ENCODE results near the gene TXNDC15.

The TXNDC15 gene

DNA sequence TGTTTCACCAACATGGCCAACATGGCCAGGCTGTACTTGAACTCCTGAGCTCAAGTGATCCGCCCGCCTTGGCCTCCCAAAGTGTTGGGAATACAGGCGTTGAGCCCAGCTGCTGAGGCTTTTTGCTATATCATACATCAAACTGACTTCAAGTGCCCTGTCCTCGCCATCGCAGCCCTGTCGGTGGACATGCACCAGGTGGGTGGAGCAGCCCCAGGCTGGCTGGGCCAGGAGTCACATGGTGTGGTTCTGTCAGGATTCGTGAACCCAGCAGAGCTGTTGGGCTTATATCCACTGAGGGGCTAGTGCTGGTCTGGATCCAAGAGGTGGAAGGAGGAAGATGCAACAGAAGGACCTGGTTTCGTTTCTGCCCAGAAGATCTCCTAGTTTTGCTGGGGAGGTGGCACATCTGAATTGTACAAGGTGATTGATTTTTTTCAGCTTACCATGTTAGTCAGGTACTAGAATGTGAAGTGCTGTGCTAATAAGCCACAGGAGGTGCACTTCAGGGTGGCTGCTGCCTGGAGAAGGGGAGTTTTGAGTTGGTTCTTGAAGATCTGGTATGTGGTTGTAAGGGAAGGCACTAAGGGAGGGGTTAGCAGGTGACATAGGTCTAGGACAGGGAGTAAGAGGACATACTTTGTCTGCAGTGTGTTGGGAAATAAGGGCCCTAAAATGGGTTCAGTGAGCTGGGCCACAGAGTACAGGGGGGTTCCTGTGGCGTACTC, 46.8 kb downstream of the TXNDC15 start:
- no peak for DNase-seq (ENCODE audit: low read depth)

DNA sequence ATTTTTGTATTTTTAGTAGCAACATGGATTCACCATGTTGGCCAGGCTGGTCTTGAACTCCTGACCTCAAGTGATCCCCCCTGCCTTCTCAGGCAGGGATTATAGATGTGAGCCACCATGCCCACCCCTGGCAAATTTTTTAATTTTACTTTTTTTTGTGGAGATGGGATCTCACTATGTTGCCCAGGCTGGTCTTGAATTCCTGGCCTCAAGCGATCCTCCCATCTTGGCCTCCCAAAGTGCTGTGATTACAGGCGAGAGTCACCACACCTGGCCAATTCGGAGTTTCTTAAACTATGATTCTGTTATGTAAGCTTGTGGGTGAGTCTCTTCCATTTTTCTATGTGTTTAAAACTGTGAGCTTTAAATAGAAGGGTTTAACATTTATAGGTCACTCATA, 58.3 kb downstream of the TXNDC15 start:
- DNase-seq (ENCODE audit: low read depth): no peak

DNA sequence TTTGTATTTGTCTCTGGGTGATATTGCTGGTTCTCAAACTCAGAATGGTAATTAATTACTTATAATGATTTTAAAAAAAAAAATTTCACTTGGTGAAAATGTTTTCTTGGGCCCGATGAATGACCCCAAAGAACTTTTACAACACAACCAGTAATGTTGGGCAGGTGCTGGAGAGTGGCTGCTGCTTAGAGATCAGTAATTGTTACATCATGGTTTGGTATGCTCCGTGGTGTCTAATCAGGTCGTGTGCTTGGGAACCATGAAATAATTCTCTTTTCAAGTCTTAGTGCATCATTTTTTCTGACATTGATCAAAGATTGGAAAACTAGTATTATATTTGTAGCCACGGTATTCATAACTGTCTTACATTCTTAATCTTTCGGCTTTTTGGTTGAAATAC, 60.0 kb downstream of the TXNDC15 start:
- no peak for DNase-seq (ENCODE audit: low read depth)

DNA sequence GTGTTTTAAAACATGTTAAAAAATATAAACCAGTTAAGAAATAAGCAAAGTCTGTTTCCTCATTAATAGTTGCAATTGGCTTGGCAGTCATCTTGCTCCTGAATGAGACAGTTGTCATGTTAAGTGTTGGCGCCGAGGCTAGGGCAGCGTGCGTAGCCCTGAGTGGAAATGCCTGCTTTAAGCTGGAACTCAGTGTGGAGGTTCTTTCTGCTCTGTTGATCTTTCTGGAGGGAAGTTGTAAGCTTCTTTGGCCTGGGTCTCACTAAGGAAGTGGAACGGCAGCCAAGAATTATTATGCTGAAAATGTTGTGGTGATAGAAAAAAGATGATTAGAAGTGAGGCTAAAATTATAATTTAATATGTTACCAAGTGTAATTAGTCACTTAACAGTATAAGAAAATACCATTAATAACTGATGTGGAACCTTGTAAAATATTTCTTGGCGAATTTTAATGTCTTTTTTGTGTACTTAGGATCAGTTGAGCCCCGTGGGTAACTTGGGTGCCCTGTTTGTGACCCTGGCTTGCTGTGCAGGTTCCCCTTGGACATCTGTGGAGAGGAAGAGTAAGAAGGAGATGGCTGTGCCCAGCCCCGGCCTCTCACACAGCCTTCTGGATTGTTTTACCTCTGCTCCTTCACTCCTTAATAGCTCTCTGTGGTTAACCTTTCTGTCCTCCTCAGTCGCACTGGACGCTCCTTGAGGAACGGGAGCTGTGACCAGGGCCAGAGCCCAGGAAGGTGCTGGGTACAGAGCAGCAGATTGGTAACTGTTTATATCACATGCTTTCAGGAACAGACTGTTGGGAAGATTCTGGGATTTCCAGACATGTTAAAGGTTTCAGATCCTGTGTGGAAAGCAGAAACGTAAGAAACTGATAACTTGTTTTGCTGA, 61.8 kb downstream of the TXNDC15 start:
- no peak for DNase-seq (ENCODE audit: low read depth)

DNA sequence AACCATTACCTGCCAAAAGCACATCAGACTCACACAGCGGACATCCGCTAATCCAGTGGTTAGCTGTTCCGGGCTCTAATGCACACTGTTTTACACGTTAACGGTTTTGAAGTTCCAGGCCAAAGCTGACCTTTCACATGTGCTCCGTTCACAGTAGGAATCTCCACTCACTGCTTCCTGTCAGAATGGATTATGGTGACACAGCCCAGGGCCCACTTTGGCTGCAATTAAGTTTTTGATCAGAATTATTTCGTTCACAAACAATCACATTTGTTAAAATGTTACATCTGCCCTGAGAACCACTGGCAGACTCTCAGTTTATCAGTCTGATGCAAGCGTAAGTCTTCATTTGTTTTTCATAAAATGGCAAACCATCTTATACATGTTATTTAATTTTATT, 63.4 kb downstream of the TXNDC15 start:
- no peak for DNase-seq (ENCODE audit: low read depth)

DNA sequence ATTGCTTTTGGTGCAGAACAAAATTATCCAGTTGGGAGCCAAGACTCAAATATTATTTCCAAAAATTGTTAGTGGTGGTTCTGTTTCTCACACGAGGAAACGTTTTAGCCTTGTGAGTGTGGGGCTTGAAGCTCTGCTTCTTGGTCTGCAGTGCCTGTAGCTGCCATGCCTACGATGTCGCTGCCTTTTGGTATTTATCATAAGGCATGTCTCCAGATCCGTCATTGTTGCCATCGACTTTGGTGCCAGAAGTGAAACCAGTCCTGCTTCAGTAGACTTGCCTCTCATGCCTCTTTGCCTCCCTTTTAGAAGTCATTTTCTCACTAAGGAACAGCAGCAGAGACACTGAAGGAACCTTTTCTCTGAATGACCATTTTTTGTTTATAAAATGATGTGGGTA, 63.9 kb downstream of the TXNDC15 start:
- no peak for DNase-seq (ENCODE audit: low read depth)

DNA sequence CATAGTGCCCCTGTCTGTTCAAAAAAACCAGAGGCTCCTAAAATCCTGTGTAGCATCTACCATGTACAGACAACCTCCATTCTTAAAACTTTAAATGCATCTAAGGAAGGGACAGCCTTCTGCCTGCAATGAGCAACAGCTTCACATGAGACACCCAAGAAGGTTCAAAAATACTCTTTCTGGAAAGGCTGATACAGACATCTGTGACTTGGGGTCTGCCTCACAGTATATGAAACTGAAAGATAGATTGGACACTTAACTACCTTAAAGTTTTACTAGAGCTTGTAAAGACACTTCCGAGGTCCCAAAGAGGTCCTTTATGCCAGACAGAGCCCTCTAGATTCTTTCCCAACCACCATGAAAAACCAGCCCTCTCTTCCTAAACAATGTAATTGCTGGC, 65.3 kb downstream of the TXNDC15 start:
- no peak for DNase-seq (ENCODE audit: low read depth)

DNA sequence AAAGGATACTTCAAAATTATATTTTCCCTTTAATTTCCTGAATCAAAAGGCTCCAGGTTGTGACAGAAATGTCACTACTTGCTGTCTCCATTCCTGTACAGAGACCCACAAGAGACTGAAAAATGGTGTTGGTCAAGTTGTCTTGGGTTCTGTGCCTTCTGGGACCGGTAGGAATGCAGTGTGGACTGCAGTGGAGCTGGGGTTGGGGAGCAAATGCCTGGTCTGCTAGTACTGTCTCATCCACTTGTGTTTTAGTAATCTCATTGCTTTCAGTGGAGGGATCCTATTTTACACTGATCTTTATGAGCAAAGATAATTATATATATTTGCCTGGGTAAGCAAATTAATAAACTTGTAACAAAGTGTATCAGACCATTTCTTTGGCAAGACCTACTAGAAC, 69.4 kb downstream of the TXNDC15 start:
- DNase-seq (ENCODE audit: low read depth): no peak

DNA sequence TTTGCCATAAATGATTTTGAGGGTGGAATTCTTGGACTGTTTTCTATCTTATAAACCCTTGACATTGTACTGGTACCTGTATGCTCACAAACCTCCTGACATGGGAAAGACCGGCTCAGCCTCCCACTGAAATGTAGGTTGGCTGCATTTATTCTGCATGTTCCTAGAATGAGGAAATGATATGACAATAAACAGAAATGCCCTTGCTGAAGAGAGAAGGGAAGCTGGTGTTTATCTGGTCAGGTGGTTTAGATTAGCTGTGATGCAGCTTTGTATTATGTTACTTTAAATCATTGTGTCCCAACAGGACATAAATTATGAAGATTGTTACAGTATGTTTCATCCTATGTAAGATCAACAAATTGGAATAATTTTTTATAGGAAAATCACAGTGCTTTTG, 70.5 kb downstream of the TXNDC15 start:
- no peak for DNase-seq (ENCODE audit: low read depth)

DNA sequence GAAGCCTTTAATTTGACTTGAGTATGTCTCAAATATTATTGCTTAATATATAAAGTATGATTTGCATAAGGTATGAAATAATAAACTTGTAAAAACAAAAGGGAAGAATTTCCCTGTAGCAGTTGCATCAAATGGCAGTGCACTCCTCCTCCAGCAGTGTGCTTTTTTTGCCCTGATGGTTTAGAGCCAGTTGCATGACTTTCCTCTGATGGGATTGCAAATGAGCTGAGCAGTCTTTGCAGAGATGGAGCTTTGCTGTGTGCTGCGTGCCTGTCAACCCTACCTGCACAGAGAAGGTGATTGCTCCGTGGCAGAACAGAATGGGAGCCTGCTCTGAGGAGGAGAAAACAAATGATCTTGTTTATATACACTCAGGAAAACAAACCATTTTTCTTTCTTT, 70.9 kb downstream of the TXNDC15 start:
- no peak for DNase-seq (ENCODE audit: low read depth)

DNA sequence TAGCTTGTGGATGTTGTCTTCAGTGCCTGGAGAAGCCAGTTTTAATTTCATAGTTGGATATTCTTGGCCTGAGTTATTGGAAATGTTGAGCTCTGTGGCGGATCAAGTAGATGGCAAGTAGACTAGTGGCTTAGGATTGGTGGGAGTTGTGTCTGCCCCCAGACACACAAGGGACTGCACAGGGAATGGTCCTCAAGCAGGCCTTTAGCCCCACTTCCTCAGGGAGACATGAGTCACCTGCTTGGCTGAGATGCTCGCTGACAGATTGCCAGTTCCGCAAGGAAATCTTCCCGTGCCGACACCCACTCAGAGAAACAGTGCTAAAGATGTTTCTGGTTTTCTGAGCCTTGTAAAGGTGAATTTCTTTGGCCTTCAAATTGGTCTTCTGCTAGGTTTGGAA, 74.7 kb downstream of the TXNDC15 start:
- no peak for DNase-seq (ENCODE audit: low read depth)

DNA sequence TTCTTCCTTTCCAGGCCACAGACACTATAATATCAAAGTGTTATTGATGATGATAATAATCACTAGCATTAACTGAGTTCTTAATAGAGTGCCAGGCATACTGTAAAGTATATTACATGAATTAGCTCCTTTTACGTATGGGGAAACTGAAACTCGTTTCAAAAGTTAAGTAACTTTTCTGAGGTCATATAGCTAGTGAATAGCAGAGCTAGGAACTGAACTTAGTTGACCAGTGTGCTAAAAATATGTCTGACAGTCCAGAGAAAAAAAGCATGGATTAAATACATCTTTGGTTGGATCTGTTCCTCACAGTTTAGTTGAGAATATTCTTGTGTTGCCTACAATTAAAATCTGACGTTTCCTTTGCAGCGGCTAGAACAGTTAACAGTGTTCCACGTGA, 75.1 kb downstream of the TXNDC15 start:
- no peak for DNase-seq (ENCODE audit: low read depth)
